T follicular helper cell (primary cell): ENCODE measurements around the gene TWNK.
A peak's percentile ranks its signal among the peaks of the same experiment; 100 is the strongest.

ENCODE experiments used
- DNase-seq: peaks from one replicate; pipeline ENCODE4 v3.0.0-alpha.2; 2020; ENCODE audit warnings: low read depth
- total RNA-seq, 2 experiments: gene quantifications; one replicate each; lab custom pipeline; 2026; lab: John Stamatoyannopoulos, UW

The TWNK gene
- total RNA-seq: 34.9 to 106 reads per million in 2 experiments

DNA sequence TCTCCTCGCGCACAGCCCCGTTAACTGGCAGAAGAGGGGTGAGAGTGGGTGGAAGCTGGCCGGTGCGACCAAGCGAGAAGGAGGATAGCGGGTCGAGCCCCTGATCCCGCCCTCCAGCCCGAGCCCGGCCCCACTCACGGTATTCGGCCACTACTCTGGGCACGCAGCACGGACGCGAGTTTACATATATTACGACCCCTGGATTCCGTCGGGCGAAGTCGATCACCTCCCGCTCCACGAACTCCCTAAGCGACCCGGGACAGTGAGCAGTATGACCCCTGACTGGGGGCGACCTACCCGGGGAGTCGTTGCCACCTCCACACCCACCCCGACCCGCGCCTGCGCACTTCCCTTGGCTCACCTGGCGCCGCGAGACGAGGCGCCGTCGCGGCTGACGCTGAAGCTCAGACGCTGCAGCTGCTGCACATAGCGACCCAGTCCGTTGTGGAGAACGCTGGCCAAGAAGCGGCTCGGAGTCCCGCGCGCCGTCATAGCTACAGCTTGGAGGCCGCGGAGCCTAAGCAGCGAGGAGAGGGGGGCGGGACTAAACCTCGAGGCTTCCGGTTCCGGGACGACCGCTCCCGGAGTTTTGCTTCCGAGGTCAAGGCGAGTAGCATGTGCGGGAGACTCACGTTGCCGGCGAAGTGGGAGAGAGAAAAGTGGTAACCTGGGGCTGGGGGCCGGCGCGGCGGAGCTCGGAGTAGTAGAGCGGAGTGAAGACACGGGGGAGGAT is at the start of gene TWNK, which contains the start of gene MRPL43:
Gene TWNK (plus strand): TSS at position 592 of the 733 bp plus-strand sequence. CDS start 668 bp downstream, outside the sequence.
Gene MRPL43 (minus strand): TSS at position 546 of the 733 bp plus-strand sequence. CDS start 54 bp downstream, at position 492.
- peak; percentile 78 for DNase-seq

DNA sequence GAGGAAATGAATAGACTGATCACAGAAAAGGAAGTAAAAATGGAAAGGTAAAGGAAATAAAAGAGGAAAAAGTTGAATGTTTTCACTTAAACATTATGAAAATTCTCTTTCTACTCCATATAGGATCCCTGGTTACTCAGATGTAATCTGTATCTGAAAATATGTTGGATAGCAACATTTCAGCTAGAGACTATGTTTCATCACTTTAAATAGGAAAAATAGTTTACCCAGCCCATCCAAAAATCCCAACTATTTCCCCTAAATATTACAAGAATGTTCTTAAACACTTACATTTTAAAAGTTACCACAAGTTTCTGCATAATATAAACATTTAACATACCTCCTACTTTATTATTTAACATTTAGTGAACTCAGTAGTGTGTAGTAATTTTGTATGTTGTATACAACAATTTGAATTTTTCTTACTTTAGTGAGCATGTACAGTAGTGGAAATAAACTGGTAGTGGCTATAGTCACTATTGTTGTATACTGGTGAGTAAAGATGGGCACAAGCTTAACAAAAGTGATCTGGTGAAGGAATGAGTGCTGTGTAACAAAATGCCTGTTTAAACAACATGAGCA is 47.5 kb upstream of the TWNK start:
- no peak for DNase-seq

- no peak for DNase-seq
Observed at GRCh38 chr10:100942229-100942628, 45.1 kb upstream of the TWNK start.

- no peak for DNase-seq
Observed at GRCh38 chr10:100943508-100943907, 43.8 kb upstream of the TWNK start.

GRCh38 chr10:100945754-100946153 is 41.6 kb upstream of the TWNK start:
- no peak for DNase-seq

- no peak for DNase-seq
Observed at GRCh38 chr10:100948916-100949315, 38.4 kb upstream of the TWNK start.

DNA sequence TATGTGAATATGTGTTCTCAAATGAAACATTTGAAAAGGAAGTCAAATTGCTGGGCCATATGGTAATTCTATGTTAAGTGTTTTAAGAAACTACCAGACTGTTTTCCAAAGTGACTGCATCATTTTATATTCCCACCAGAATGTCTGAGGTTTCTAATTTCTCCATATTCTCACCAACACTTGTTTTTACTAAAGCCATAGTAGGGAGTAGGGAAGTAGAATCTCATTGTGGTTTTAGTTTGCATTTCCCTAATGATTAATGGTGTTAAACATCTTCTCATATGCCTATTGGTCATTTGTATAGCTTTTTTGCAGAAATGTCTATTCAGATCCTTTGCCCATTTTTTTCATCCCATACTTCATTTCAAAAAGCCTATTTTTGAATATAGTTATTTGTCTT is 27.1 kb upstream of the TWNK start:
- DNase-seq: no peak

GRCh38 chr10:100962351-100963080 is 24.8 kb upstream of the TWNK start:
- no peak for DNase-seq

- no peak for DNase-seq
Observed at GRCh38 chr10:100963826-100964225, 23.5 kb upstream of the TWNK start.

GRCh38 chr10:100965820-100966219 is 21.5 kb upstream of the TWNK start:
- DNase-seq: no peak

GRCh38 chr10:100966887-100967286 is 20.5 kb upstream of the TWNK start:
- no peak for DNase-seq

GRCh38 chr10:100967332-100967731 is 20.0 kb upstream of the TWNK start:
- no peak for DNase-seq

DNA sequence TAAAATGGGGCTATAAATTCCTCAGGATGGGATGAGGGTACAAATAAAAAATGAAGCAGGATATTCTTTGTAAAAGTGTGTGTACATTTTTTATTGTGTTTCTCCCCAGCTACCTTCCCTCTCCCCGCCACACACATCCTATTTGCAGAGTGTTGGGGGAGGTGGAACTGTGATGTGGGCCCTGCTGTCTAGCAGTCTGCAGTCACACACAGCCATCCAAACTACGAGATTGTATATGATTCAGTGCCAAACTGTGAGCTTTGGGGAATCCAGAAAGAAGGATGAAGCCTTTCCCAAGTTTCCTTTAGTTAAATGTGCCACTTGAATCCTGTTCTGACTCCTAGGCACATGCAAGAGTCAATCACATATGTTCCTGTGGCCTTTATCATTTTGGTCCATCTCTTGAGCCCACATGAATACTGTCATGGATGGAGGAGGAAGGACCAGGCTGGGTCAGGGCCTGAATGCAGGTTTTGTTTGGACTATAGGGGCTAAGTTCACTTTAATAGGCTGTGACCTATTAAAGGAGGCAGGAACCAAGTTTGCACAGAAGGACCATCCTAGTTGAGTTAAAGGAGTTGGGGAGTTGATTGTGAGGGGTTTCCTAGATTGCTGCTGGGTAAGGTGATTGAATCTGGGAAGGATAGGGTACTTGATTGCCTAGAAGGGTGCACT is 19.1 kb upstream of the TWNK start:
- DNase-seq: no peak

GRCh38 chr10:100968863-100969186 is 18.5 kb upstream of the TWNK start:
- no peak for DNase-seq

GRCh38 chr10:100969187-100970075 is 17.9 kb upstream of the TWNK start, which contains the start of gene SEMA4G:
SEMA4G (plus strand) TSS chr10:100969504; CDS start chr10:100972913, 3,409 bp downstream.
- DNase-seq: peak; percentile 18

- DNase-seq: peak; percentile 21
Observed at GRCh38 chr10:100970076-100970913, 17.0 kb upstream of the TWNK start.

DNA sequence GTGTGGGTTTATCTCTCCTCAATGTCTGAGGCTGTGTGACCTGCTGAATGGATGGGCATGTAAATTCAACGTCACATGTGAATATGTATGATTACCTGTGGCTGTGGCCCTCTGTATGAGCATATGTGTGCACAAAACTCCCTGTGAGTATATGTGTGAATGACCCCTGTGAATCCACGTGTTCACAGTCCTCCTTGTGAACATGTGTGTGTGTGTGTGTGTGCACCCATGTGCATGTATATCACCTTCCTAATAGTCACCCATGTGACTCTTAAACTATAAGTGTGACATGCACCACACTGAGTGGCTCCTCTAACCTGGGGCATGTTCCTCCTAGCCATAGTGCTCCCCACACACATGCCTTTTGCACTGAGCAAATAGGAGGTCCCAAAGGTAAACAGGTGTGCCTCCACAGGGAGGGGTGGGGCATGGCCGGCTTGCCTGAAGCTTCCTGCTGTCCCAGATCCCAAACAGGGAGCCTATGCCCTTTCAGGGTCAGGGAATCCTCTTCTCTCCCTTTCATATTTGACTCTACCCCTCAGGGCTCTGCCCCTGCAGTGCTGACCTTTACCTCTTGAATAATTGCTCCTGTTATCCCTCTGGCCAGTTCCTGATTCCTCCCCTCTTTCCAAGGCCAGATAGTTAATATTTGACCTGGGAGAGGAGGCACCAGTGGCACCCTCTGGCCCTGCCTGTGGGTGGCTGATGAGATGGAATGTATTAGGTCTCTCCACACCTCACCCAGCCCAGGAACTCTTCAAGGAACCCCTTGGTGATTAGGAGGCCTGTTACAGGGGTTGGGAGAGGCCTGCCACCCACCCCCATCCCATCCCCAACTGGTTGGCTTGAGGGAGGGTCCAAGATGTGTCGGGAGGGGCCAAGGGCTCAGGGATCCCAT is 16.2 kb upstream of the TWNK start:
- no peak for DNase-seq

- DNase-seq: no peak
Observed at GRCh38 chr10:100972115-100972903, 15.0 kb upstream of the TWNK start.
